NK-92 treated with Interleukin-12 subunit alpha and Interleukin-12 subunit beta, amount 100 ng/mL, for 24 hours (cell line): ENCODE measurements around the gene GPATCH4.

Source experiments
- DNase-seq: peaks from one replicate; lab custom pipeline; 2025; lab: John Stamatoyannopoulos, UW

The GPATCH4 gene

DNA sequence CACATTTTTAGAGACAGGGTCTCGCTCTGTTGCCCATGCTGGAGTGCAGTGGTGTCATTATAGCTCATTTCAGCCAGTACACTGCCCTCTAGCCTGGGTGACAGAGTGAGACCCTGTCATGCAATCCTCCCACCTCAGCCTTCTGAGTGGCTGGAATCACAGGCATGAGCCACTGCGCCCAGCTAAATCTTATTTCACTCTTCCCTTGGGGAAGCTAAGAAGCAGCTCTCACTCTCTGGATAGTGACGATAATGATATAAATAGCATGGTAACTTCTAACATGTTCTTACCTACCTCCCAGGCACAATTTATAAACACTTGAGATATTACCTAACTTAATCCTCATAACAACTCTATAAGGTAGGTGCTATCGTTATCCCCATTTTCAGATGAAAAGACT is 53.8 kb downstream of the GPATCH4 start:
- DNase-seq, result no peak

DNA sequence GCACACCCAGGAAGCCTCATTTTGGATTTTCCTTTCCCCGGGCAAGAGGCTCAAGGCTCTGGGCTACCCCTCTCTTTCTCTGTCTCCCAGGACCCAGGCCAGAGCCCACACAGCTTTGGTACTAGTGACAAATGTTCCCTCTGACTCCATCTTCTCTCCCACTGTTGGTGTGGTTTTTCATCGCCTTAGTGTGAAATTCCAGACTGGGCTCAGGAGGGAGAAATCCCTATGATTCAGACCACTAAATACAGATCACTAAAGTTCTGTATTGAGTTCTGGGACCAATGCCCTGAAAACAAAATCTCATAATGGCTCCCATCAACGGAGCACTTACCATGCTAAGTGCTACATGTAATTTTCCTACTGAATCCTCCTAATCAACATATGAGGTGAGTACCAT is 55.0 kb downstream of the GPATCH4 start:
- no peak for DNase-seq

DNA sequence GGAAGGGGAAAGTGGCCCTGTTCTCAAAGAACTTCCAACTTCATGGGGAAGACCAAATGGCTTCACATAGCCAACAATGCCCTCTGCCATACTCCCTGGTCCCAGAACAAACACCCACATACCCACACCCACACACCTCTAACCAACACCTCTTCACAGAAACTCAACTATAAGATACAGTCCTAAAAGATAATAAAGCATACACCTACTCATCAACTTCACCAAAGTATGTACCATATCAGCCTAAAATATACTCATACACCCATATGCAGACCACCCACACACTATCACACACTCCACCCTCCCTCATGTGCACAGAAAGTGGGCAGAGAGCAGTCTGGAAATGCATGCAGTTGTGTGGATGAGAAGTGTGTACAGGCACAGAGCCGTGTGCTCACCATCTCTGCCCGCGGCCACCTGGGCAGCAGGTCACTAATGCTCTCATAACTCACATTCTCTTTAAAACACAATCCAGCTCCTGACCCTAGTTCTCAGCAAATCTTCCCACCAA is 56.6 kb downstream of the GPATCH4 start:
- no peak for DNase-seq
